LNCAP (cell line): ENCODE results near the gene C1orf232.

Source experiments
- CTCF ChIP-seq: fragments of 450-650 bp; IDR thresholded peaks from 2 replicates; pipeline ENCODE4 v1.5.1; 2017; ENCODE audit warnings: mild to moderate bottlenecking

The C1orf232 gene

GRCh38 chr1:26159743-26160039 lies 9.1 kb downstream of the C1orf232 start:
- no peak for TF ChIP-seq CTCF

- no peak for TF ChIP-seq CTCF
Observed at GRCh38 chr1:26158908-26159742, 9.6 kb downstream of the C1orf232 start, which contains the start of gene FAM110D. Gene FAM110D, plus strand, starts transcription at chr1:26159079. Its CDS starts 2,213 bp downstream, at chr1:26161292.

GRCh38 chr1:26158271-26158907 lies 10.4 kb downstream of the C1orf232 start:
- TF ChIP-seq CTCF = no peak

GRCh38 chr1:26156285-26157038 lies 12.3 kb downstream of the C1orf232 start:
- TF ChIP-seq CTCF = no peak

- no peak for TF ChIP-seq CTCF
Observed at GRCh38 chr1:26155370-26156284, 13.1 kb downstream of the C1orf232 start.

- no peak for TF ChIP-seq CTCF
Observed at GRCh38 chr1:26154750-26155149, 14.0 kb downstream of the C1orf232 start.
